SK-N-SH (cell line): Measurements from ENCODE around the gene SLC7A1. TPM values are rescaled to one million over a fixed set of nuclear protein-coding genes. Genes with fewer than 3 reads are reported as not detected.

ENCODE experiments used
- CTCF ChIA-PET: fragments of 300-600, 350-600 bp; formaldehyde crosslinking; extraction: SDS; loops from one replicate; lab custom pipeline; 2021; lab: Yijun Ruan, JAX
- POLR2A ChIA-PET: fragments of 350-600 bp; sonication (Branson Sonifier 250); formaldehyde crosslinking; extraction: SDS; loops from one replicate; lab custom pipeline; 2020; ENCODE audit warnings: antibody characterized with exemption, inconsistent platforms; lab: Yijun Ruan, JAX
- DNase-seq: peaks from one replicate; pipeline ENCODE4 v3.0.0; 2012
- H2AFZ ChIP-seq: fragments of 200-600 bp; sonication (generic); 2 replicates; pipeline ENCODE4 v1.8.1; 2016; ENCODE audit warnings: antibody characterized with exemption, mild to moderate bottlenecking, low read depth
- H3F3A ChIP-seq: fragments of 200-600 bp; sonication (generic); replicated peaks from 2 replicates; pipeline ENCODE3; 2016; ENCODE audit warnings: antibody characterized with exemption, mild to moderate bottlenecking; ENCODE audit not compliant: insufficient read depth
- H3K27ac ChIP-seq, 2 experiments: fragments of 200-500 bp in 1 of 2; fragments of 200-600 bp in 1 of 2; sonication (Bioruptor generic) in 1 of 2; sonication (generic), shearing (Covaris generic) in 1 of 2; 2 replicates each; pipeline versions ENCODE4 v1.5.1 to v1.6.1; 2014 to 2016; ENCODE audit warnings: low read depth in 2 of 2, inconsistent platforms in 1 of 2, low read length in 1 of 2, mild to moderate bottlenecking in 1 of 2, mixed read lengths in 1 of 2
- H3K27me3 ChIP-seq: fragments of 200-600 bp; sonication (generic), shearing (Covaris generic); 2 replicates; pipeline ENCODE4 v1.6.1; 2016; ENCODE audit warnings: mixed run types; ENCODE audit not compliant: insufficient read depth
- H3K36me3 ChIP-seq, 2 experiments: fragments of 200-500 bp in 1 of 2; fragments of 200-600 bp in 1 of 2; sonication (Bioruptor generic) in 1 of 2; sonication (generic) in 1 of 2; replicated peaks in 1 of 2; 2 replicates each; pipeline versions ENCODE3 to v1.5.1; 2014 to 2016; ENCODE audit warnings: low read length in 1 of 2, mild to moderate bottlenecking in 1 of 2; ENCODE audit not compliant: insufficient read depth in 2 of 2, control insufficient read depth in 1 of 2
- H3K4me1 ChIP-seq, 2 experiments: fragments of 200-500 bp in 1 of 2; fragments of 200-600 bp in 1 of 2; sonication (Bioruptor generic) in 1 of 2; sonication (generic), shearing (Covaris generic) in 1 of 2; 2 replicates each; pipeline versions ENCODE4 v1.5.1 to v1.6.1; 2014 to 2016; ENCODE audit warnings: low read depth in 1 of 2, low read length in 1 of 2, mixed run types in 1 of 2; ENCODE audit not compliant: insufficient read depth in 2 of 2, control insufficient read depth in 1 of 2
- H3K4me2 ChIP-seq: fragments of 200-600 bp; sonication (generic), shearing (Covaris generic); 2 replicates; pipeline ENCODE4 v1.6.1; 2017; ENCODE audit warnings: mixed run types
- H3K4me3 ChIP-seq, 2 experiments: fragments of 200-500 bp in 1 of 2; fragments of 200-600 bp in 1 of 2; sonication (Bioruptor generic) in 1 of 2; sonication (generic), shearing (Covaris generic) in 1 of 2; 2 replicates each; pipeline versions ENCODE4 v1.5.1 to v1.8.1; 2014 to 2016; ENCODE audit warnings: low read depth in 2 of 2, inconsistent platforms in 1 of 2, low read length in 1 of 2, mild to moderate bottlenecking in 1 of 2, mixed read lengths in 1 of 2, moderate library complexity in 1 of 2
- H3K79me2 ChIP-seq: fragments of 200-600 bp; sonication (generic); 2 replicates; pipeline ENCODE4 v1.8.1; 2017; ENCODE audit warnings: mild to moderate bottlenecking; ENCODE audit not compliant: insufficient read depth
- H3K9ac ChIP-seq: fragments of 200-600 bp; sonication (generic); 2 replicates; pipeline ENCODE4 v1.6.1; 2017; ENCODE audit warnings: mixed run types
- H3K9me2 ChIP-seq: fragments of 200-600 bp; sonication (generic); 2 replicates; pipeline ENCODE4 v1.6.1; 2017; ENCODE audit warnings: mixed run types
- H3K9me3 ChIP-seq: fragments of 200-600 bp; sonication (generic); 2 replicates; pipeline ENCODE4 v1.6.1; 2017; ENCODE audit warnings: mixed run types, mild to moderate bottlenecking, moderate library complexity
- H4K20me1 ChIP-seq: fragments of 200-600 bp; sonication (generic); 2 replicates; pipeline ENCODE4 v1.6.1; 2017; ENCODE audit warnings: mild to moderate bottlenecking, mixed run types; ENCODE audit not compliant: insufficient read depth
- CTCF ChIP-seq: fragments of 200-600 bp; sonication (generic); IDR thresholded peaks from 2 replicates; pipeline ENCODE4 v1.6.1; 2017; ENCODE audit warnings: antibody characterized with exemption, mild to moderate bottlenecking, moderate library complexity
- EZH2phosphoT487 ChIP-seq: fragments of 200-600 bp; sonication (generic); IDR thresholded peaks from 2 replicates; pipeline ENCODE4 v1.6.1; 2017; ENCODE audit warnings: low read depth, mixed run types, mild to moderate bottlenecking, antibody characterized with exemption, moderate library complexity, borderline replicate concordance
- FOSL2 ChIP-seq: IDR thresholded peaks from 2 replicates; pipeline ENCODE4 v1.4.0; 2012; ENCODE audit warnings: low read depth, mild to moderate bottlenecking, moderate library complexity, borderline replicate concordance
- FOXJ3 ChIP-seq: sonication (generic); formaldehyde crosslinking; IDR thresholded peaks from 2 replicates; pipeline ENCODE4 v1.5.1; 2020; ENCODE audit warnings: mild to moderate bottlenecking, missing genetic modification reagents
- FOXM1 ChIP-seq: IDR thresholded peaks from 2 replicates; pipeline ENCODE4 v1.4.0; 2012; ENCODE audit warnings: low read depth, mild to moderate bottlenecking
- JUND ChIP-seq: IDR thresholded peaks from 2 replicates; pipeline ENCODE4 v1.4.0; 2012
- MEF2A ChIP-seq: IDR thresholded peaks from 2 replicates; pipeline ENCODE4 v1.4.0; 2012; ENCODE audit warnings: low read depth, borderline replicate concordance
- NRF1 ChIP-seq: IDR thresholded peaks from 2 replicates; pipeline ENCODE4 v1.6.1; 2012; ENCODE audit warnings: low read depth, mild to moderate bottlenecking, low read length
- PBX3 ChIP-seq: IDR thresholded peaks from 2 replicates; pipeline ENCODE4; 2012
- POLR2AphosphoS5 ChIP-seq: IDR thresholded peaks from 2 replicates; pipeline ENCODE4 v1.6.1; 2012; ENCODE audit warnings: low read depth, low read length
- RCOR1 ChIP-seq: fragments of 150-350 bp; IDR thresholded peaks from 2 replicates; pipeline ENCODE4 v1.6.1; 2017; ENCODE audit warnings: antibody characterized with exemption, low read length
- SIN3A ChIP-seq: IDR thresholded peaks from 2 replicates; pipeline ENCODE4 v1.6.1; 2012; ENCODE audit warnings: low read depth, mild to moderate bottlenecking, low read length, moderate library complexity, borderline replicate concordance
- SMC3 ChIP-seq: IDR thresholded peaks from 2 replicates; pipeline ENCODE4 v1.6.1; 2012; ENCODE audit warnings: low read depth, low read length, improper control_type of control experiment
- TAF1 ChIP-seq: IDR thresholded peaks from 2 replicates; pipeline ENCODE4 v1.6.1; 2012; ENCODE audit warnings: low read depth, mild to moderate bottlenecking, low read length, moderate library complexity, borderline replicate concordance
- TEAD4 ChIP-seq: IDR thresholded peaks from 2 replicates; pipeline ENCODE4 v1.4.0; 2012; ENCODE audit warnings: mild to moderate bottlenecking, borderline replicate concordance; ENCODE audit not compliant: insufficient read depth
- USF1 ChIP-seq: IDR thresholded peaks from 2 replicates; pipeline ENCODE4 v1.4.0; 2012; ENCODE audit warnings: low read depth, borderline replicate concordance
- ZBTB33 ChIP-seq: IDR thresholded peaks from 2 replicates; pipeline ENCODE4 v1.4.0; 2012; ENCODE audit warnings: low read depth, borderline replicate concordance
- WGBS: methylation state at CpG from one replicate; pipeline ENCODE4 v1.1.6; 2017; ENCODE audit warnings: low lambda C conversion rate; 5-methylcytosine and 5-hydroxymethylcytosine counted together
- polyA plus RNA-seq, 3 experiments: library from polyadenylated mRNA; depleted of rRNA; stranded (reverse); fragments of >200 nt; gene quantifications; 2 replicates each; pipeline ENCODE4 v1.2.3, GENCODE V29; 2012

SLC7A1 gene
- polyA plus RNA-seq, 1 of the 3 experiments (the other 2 are of a cell fraction): 14.0 TPM

- no peak for TF ChIP-seq PBX3
- no peak for TF ChIP-seq RCOR1
- no peak for TF ChIP-seq NRF1
- no peak for TF ChIP-seq TEAD4
- no peak for TF ChIP-seq FOXJ3 (CRISPR knock-in tag)
- no peak for TF ChIP-seq ZBTB33
- no peak for TF ChIP-seq FOSL2
- no peak for TF ChIP-seq JUND
- TF ChIP-seq USF1: no peak
- TF ChIP-seq MEF2A: no peak
- no peak for TF ChIP-seq EZH2phosphoT487
- no peak for TF ChIP-seq SIN3A
- TF ChIP-seq SMC3: no peak
- no peak for TF ChIP-seq FOXM1
- no peak for TF ChIP-seq POLR2AphosphoS5
- TF ChIP-seq CTCF: no peak
- TF ChIP-seq TAF1: no peak
- Histone ChIP-seq H3K9ac (peak overlapping the region; percentile 56; the same call in 1 of the 2 replicates), H2AFZ (peak overlapping the region; percentile 60), H3K79me2 (peaks cover 43% of the 10 kb centered on the region), H3K4me1 (peaks cover 0 to 26% of the 10 kb centered on the region in 2 experiments; a peak in 3 of 4 replicates), H3F3A (peaks cover 10% of the 10 kb centered on the region), H3K4me3 (peak overlapping the region; percentile 62 to 91), H3K9me2 (no peaks in the 10 kb centered on the region), H3K9me3 (no peaks in the 10 kb centered on the region), H3K27me3 (no peaks in the 10 kb centered on the region), H3K36me3 (no peaks in the 10 kb centered on the region), H4K20me1 (peaks cover 21% of the 10 kb centered on the region), H3K4me2 (peak overlapping the region; percentile 76), H3K27ac (peak overlapping the region; percentile 45 to 79; a peak in 3 of 4 replicates)
- ChIA-PET CTCF (interaction anchor here (0.9 to 1.4 kb wide), 5 partner anchors 9 to 116 kb away, joined by 3 to 8 read pairs (median 4); no protein-coding TSS in a partner anchor), POLR2A (interaction anchor here (0.7 to 1.4 kb wide), 5 partner anchors 27 to 519 kb away, joined by 3 to 4 read pairs (median 3); no protein-coding TSS in a partner anchor)
- WGBS: 50% methylated on average over 10 of the region's 10 CpGs
- no peak for DNase-seq
Observed at GRCh38 chr13:29596064-29596418, 553 bp upstream of the SLC7A1 start.
